ELR (cell line): Measurements from ENCODE around the gene SAGE1.
"Not testable (repeated sequence)": the region's sequence is repeated elsewhere in the genome, so short reads cannot be mapped to it uniquely, and the experiment has no call there.

Experiments
- DNase-seq: peaks from one replicate; pipeline ENCODE4 v3.0.0-alpha.2; 2015; ENCODE audit warnings: low read depth

SAGE1 gene, protein sequence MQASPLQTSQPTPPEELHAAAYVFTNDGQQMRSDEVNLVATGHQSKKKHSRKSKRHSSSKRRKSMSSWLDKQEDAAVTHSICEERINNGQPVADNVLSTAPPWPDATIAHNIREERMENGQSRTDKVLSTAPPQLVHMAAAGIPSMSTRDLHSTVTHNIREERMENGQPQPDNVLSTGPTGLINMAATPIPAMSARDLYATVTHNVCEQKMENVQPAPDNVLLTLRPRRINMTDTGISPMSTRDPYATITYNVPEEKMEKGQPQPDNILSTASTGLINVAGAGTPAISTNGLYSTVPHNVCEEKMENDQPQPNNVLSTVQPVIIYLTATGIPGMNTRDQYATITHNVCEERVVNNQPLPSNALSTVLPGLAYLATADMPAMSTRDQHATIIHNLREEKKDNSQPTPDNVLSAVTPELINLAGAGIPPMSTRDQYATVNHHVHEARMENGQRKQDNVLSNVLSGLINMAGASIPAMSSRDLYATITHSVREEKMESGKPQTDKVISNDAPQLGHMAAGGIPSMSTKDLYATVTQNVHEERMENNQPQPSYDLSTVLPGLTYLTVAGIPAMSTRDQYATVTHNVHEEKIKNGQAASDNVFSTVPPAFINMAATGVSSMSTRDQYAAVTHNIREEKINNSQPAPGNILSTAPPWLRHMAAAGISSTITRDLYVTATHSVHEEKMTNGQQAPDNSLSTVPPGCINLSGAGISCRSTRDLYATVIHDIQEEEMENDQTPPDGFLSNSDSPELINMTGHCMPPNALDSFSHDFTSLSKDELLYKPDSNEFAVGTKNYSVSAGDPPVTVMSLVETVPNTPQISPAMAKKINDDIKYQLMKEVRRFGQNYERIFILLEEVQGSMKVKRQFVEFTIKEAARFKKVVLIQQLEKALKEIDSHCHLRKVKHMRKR

DNA sequence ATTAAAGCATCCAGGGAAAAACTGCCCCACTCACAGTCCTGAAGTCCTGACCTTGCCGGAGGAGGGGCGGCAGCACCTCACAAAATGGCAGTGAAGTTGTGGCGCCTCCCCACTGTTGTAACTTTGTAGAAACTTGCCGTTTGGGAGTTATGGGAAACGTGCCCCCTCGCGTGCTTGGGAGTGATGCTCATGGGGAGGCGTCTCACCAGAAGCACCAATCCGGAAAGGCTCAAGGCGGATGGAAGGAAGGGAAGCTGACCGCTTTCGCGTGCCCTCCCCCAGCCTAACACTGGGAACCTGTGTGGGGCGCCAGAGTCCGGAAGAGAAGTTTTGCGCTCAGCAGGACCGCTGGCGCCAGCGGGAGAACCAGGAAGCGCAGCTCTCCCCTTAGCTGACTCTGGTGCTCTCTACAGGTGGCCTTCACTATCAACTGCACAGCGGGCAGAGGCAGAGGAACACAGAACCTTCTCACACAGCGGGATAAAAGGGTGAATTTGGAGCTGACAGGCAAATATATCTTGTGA lies at the start of gene SAGE1, which contains the start of gene CT45A10:
Gene SAGE1 (plus strand): TSS at position 423 of the 524 bp plus-strand sequence. CDS start 2,527 bp downstream, outside the sequence.
Gene CT45A10 (minus strand): TSS at position 151 of the 524 bp plus-strand sequence. CDS start 8,100 bp downstream, outside the sequence.
- DNase-seq, result no peak

DNA sequence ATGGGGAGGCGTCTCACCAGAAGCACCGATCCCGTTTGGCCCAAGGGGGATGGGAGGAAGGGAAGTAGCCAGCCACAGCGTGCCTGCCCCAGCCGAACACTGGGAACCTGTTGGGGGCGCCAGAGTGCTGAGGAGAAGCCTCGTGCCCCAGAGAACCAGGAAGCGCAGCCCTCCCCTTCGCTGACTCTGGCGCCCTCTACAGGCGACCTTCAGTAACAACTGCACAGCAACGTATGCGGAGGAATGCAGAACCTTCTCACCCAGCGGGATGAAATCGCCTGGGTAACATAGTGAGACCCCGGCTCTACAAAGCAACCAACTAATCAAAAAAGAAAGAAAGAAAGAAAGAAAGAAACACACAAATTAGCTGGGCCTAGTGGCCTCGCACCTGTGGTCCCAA lies 39.1 kb upstream of the SAGE1 start, which contains the start of gene CT45A8:
Gene CT45A8 (minus strand): TSS at position 101 of the 400 bp plus-strand sequence. CDS start 3,755 bp downstream, outside the sequence.
- DNase-seq, result not testable (repeated sequence)

DNA sequence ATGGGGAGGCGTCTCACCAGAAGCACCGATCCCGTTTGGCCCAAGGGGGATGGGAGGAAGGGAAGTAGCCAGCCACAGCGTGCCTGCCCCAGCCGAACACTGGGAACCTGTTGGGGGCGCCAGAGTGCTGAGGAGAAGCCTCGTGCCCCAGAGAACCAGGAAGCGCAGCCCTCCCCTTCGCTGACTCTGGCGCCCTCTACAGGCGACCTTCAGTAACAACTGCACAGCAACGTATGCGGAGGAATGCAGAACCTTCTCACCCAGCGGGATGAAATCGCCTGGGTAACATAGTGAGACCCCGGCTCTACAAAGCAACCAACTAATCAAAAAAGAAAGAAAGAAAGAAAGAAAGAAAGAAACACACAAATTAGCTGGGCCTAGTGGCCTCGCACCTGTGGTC lies 21.8 kb upstream of the SAGE1 start, which contains the start of gene CT45A9:
Gene CT45A9 (minus strand): TSS at position 101 of the 400 bp plus-strand sequence. CDS start 3,751 bp downstream, outside the sequence.
- DNase-seq, result not testable (repeated sequence)

DNA sequence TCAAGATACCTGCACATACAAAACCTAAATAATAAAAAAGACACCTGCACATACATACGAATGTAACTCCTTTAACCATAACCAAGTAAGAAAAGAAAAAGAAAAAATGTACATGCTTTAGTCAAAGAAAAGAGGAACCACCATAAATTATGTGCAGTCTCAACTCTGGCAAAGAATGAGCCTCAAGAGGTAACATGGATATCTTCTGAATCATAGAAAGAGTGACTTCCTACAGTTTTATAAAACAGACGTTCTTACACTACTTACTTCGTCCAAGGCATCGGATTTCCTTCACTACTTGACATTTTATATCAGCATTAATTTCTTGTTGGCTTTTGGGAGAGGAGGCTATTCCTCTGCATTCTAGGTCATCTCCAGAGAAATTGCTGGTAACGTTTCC lies 10.8 kb upstream of the SAGE1 start:
- DNase-seq, result not testable (repeated sequence)

DNA sequence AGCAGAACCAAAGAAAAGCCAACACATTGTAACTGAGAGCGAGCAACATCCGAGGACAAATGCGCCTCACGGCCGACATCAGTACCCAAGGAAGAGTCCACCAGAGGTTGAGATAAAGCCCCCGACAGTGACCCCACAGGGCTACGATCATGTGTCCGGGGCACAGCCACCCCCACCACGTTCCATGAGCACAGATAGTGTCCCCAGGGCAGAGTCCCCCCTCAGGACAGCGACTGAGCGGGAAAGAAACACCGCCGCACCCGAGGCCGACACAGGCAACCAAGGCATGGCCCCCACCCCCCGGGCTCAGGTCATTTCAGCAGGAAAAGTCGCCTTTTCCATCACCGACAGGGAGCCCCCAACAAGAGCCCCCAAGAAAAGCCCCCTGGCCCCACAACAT lies 5.3 kb upstream of the SAGE1 start:
- DNase-seq, result not testable (repeated sequence)

DNA sequence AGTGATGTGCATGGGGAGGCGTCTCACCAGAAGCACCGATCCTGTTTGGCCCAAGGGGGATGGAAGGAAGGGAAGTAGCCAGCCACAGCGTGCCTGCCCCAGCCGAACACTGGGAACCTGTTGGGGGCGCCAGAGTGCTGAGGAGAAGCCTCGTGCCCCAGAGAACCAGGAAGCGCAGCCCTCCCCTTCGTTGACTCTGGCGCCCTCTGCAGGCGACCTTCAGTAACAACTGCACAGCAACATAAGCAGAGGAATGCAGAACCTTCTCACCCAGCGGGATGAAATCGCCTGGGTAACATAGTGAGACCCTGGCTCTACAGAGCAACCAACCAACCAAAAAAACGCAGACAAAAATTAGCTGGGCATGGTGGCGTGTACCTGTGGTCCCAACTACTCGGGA lies 4.5 kb upstream of the SAGE1 start:
- DNase-seq, result peak; percentile 5

DNA sequence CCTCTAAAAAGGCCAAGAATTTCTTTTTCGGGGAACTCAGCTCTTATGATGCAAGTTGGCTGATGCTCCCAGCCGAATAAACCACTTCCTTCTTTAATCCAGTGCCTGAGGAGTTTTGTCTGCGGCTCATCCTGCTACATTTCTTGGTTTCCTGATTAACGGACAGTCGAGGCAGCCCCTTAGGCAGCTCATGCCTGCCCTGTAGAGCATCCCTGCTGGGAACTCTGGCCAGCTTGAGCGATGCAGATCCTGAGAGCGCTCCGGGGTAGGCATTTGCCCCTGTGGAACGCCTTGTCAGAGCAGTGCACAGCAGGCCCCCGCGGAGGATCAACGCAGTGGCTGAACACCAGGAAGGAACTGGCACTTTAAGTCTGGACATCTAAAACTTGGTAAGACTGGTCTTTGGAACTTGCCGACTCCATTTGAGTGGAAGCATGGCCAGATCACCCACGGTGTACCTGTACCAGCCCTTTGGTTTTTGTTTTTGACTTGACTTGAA lies 3.4 kb upstream of the SAGE1 start:
- DNase-seq, result no peak

DNA sequence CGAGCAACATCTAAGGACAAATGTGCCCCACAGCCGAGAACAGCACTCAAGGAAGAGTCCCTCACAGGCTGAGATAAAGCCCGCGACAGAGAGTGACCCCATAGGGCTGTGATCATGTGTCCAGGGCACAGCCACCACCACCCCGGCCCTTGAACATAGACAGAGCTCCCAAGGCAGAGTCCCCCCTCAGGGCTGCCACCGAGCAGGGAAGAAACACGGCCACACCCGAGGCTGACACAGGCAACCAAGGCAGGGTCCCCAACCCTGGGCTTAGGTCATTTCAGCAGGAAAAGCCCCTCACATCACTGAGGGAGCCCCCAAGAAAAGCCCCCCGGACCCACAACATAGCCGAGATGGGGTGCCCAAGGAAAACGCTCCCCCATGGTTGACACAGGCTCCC lies 735 bp upstream of the SAGE1 start:
- DNase-seq, result no peak

DNA sequence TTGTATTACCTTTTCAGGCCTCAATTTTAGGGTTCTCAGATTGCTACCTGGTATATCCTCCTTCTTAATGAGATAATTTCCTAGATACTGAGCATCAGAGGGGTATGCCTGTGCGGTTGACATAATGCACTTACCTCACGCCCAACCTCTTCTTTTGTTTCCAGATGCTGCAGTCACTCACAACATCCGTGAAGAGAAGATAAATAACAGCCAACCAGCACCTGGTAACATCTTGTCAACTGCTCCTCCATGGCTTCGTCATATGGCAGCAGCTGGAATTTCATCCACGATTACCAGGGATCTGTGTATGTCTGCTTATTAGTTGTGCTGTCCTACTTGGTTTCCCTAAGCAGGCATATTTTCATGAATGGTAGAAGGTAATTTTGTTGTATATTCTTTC lies 16.7 kb downstream of the SAGE1 start:
- no peak for DNase-seq

DNA sequence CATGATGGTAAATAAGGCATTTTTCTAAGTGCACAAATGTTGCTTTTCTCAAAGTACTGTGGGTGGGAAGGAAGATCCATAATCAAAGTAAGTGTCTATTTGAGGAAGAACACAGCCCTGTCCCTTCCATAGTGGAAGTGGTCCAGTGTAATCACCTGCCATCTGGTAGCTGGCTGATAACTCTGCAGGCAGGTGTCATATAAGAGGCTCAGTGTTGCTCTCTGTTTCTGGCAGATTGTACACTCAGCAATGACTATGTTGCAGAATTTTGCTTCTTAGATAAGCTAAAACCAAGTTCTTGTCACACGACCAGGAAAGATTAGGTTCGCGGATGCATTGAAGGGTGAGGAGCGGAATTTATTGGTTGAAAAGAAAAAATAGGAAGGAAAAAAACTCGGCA lies 20.9 kb downstream of the SAGE1 start:
- no peak for DNase-seq

DNA sequence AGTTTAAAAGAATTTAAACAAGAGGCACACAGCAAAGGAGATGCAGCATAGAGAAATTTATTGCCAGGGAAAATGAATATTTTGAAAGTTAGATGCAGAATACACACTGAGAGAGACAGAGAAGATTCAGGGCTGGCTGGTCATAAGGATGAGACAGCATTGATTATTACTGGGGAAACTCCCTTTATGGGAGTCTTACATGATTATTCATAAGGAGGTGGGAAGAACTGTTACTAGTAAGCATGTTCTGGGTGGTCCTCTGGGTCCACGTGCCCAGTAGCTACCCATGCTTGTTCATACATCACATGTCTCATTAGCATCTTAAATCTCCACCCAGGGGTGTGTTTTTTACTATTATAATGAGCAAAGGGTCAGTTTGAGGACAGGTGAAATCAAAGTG lies 27.0 kb downstream of the SAGE1 start:
- not testable (repeated sequence) for DNase-seq

DNA sequence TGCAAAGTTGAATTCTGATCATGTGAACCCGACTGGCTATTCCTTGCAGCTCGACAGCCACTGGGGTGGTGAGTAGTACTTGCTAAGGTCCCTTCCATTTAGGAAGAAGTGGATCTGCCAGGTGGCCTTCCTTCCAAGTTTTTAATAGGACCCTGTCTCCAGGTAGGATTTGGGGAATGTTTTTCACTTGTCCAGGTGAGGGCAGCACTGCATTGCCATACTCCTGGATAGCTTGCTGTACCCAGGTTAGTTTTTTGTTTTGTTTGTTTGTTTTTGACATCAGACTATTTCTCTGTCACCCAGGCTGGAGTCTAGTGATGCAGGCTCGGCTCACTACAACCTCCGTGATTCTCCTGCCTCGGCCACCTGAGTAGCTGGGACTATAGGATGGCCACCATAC lies 29.8 kb downstream of the SAGE1 start:
- peak; percentile 2 for DNase-seq

DNA sequence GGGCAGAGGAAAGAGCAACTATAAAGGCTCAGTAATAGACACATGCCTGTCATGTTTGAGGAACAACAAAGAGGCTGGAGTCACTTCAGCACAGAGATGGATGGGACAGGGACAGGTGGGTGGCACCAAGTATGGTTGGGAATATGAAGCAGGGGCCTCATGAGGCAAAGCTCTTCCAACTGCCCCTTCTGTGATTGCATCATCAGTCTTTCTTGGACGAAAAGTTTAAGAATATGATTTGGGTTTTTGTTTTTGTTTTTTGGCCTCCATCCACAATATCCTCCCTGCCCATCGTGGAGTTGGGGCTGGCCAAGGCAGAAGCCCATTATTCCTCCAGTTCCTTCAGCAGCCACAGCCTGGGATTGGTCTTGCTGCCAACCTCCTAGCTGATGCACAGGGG lies 34.4 kb downstream of the SAGE1 start:
- no peak for DNase-seq

DNA sequence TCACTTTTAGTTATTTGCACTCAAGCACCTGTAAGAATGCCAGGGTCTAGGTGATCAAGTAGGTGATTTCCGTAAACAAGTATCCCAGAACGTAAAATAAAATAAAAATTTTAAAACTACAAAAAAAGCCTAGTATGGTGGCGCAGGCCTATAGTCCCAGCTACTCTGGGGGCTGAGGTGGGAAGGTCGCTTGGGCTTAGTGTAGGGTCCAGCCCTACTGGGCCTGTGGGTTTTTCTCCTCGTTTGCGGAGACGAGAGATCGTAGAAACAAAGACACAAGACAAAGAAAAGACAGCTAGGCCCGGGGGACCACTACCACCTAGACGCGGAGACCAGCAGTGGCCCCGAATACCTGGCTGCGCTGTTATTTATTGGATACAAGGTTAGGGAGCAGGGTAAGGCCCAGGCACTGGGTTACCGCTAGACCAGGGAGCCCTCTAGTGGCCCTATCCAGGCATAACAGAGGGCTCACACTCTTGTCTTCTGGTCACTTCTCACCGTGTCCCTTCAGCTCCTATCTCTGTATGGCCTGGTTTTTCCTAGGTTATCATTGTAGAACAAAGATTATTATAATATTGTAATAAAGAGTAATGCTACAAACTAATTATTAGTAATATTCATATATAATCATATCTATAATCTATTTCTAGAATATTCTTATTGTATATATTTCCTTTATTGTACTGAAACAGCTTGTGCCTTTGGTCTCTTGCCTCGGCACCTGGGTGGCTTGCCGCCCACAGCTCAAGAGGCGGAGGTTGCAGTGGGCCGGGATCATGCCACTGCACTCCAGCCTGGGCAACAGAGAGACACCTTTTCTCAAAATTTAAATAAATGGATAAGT lies 38.4 kb downstream of the SAGE1 start:
- peak; percentile 49 for DNase-seq

DNA sequence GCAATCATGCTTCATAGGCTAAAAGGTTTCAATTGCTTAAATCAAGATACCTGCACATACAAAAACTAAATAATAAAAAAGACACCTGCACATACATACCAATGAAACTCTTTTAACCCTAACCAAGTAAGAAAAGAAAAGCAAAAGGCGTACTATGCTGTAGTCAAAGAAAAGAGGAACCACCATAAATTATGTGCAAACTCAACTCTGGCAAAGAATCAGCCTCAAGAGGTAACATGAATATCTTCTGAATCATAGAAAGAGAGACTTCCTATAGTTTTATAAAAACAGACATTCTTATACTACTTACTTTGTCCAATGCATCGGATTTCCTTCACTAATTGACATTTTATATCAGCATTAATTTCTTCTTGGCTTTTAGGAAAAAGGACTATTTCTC lies 51.0 kb downstream of the SAGE1 start:
- no peak for DNase-seq

DNA sequence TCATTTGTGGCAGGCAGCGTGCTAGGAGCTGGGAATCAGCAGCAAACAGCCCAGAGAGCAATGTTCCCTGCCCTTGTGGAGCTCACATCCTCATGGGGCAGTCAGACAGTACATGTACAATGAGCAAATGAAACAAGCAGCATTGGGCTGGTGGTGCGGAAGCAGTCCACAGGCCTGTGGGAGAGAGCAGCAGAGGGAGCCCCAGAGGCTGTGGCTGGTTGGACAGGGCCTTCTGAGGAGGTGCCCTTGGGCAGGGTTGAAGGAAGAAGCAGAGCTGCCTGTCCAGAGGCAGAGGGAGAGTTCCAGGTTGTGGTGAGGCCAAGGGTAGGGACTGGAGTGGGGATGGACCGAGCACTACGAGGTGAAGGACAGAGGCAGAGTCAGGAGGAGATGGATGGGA lies 57.8 kb downstream of the SAGE1 start:
- DNase-seq, result no peak
